ENCODE data around the gene ST7L.
"Not testable (repeated sequence)": the region's sequence is repeated elsewhere in the genome, so short reads cannot be mapped to it uniquely, and the experiment has no call there.

ST7L gene

GRCh38 chr1:112486063-112486462 is 132.9 kb downstream of the ST7L start:
- DNase-seq, result not testable (repeated sequence)

- no peak for DNase-seq
Measured at GRCh38 chr1:112478314-112478713, 140.6 kb downstream of the ST7L start.

- no peak for DNase-seq
Measured at GRCh38 chr1:112477550-112477949, 141.4 kb downstream of the ST7L start.
